Smooth muscle cell (in vitro differentiated cells): ENCODE results near the gene PYGO2. TPM values are rescaled to one million over a fixed set of nuclear protein-coding genes. Genes with fewer than 3 reads are reported as not detected.
"Not testable (repeated sequence)": the region's sequence is repeated elsewhere in the genome, so short reads cannot be mapped to it uniquely, and the experiment has no call there.

ENCODE experiments used
- DNase-seq: peaks from one replicate; lab custom pipeline; 2025; ENCODE audit not compliant: unreplicated experiment; lab: John Stamatoyannopoulos, UW
- H2AFZ ChIP-seq: fragments of 200-600 bp; sonication (generic); 2 replicates; pipeline ENCODE4 v1.6.0; 2016; ENCODE audit warnings: antibody characterized with exemption, low read depth, mild to moderate bottlenecking
- H3F3A ChIP-seq: fragments of 200-600 bp; sonication (generic); 2 replicates; pipeline ENCODE4 v1.6.0; 2017; ENCODE audit warnings: antibody characterized with exemption, low read depth
- H3K27ac ChIP-seq: fragments of 200-600 bp; sonication (generic); 2 replicates; pipeline ENCODE4 v1.5.1; 2016; ENCODE audit warnings: low read depth, mild to moderate bottlenecking
- H3K27me3 ChIP-seq: fragments of 200-600 bp; sonication (generic); 2 replicates; pipeline ENCODE4 v1.6.1; 2016; ENCODE audit warnings: low read depth, mild to moderate bottlenecking
- H3K36me3 ChIP-seq: fragments of 200-600 bp; sonication (generic); 2 replicates; pipeline ENCODE4 v1.5.1; 2016; ENCODE audit warnings: low read depth
- H3K4me1 ChIP-seq: fragments of 200-600 bp; sonication (generic); 2 replicates; pipeline ENCODE4 v1.5.1; 2016; ENCODE audit warnings: low read depth
- H3K4me2 ChIP-seq: fragments of 200-600 bp; sonication (generic); 2 replicates; pipeline ENCODE4 v1.6.0; 2016; ENCODE audit warnings: mild to moderate bottlenecking
- H3K4me3 ChIP-seq: fragments of 200-600 bp; sonication (generic); 2 replicates; pipeline ENCODE4 v1.5.1; 2016; ENCODE audit warnings: mild to moderate bottlenecking
- H3K79me2 ChIP-seq: fragments of 200-600 bp; sonication (generic); 2 replicates; pipeline ENCODE4 v1.6.0; 2016; ENCODE audit warnings: low read depth, mild to moderate bottlenecking
- H3K9ac ChIP-seq: fragments of 200-600 bp; sonication (generic); 2 replicates; pipeline ENCODE4 v1.6.0; 2016; ENCODE audit warnings: low read depth
- H3K9me3 ChIP-seq: fragments of 200-600 bp; sonication (generic); replicated peaks from 2 replicates; pipeline ENCODE4 v1.5.1; 2016; ENCODE audit warnings: low read depth
- H4K20me1 ChIP-seq: fragments of 200-600 bp; sonication (generic); 2 replicates; pipeline ENCODE4 v1.6.0; 2016; ENCODE audit warnings: low read depth
- WGBS: methylation state at CpG from one replicate; pipeline ENCODE4 v1.1.7; 2016; ENCODE audit warnings: low lambda C conversion rate; 5-methylcytosine and 5-hydroxymethylcytosine counted together
- polyA plus RNA-seq: library from polyadenylated mRNA; unstranded; fragments of >200 nt; fragmentation: Nextera tagmentation; extraction: Ambion mirVana; gene quantifications from 2 replicates; pipeline ENCODE4 v1.2.1, GENCODE V29; 2016
- total RNA-seq: library from RNA; depleted of rRNA; stranded (reverse); fragments of >200 nt; gene quantifications from 2 replicates; pipeline ENCODE4 v1.2.3, GENCODE V29; 2014
- TF ChIP-seq, protein P1 (sequence below): fragments of 200-600 bp; sonication (generic); IDR thresholded peaks from 2 replicates; pipeline ENCODE4 v1.5.1; 2017; ENCODE audit warnings: borderline replicate concordance, mild to moderate bottlenecking, antibody characterized with exemption; ENCODE audit not compliant: insufficient read depth, poor library complexity, severe bottlenecking

The PYGO2 gene
- total and polyA plus RNA-seq, 2 experiments from 2014 or later, result 18.4 to 27.9 TPM

DNA sequence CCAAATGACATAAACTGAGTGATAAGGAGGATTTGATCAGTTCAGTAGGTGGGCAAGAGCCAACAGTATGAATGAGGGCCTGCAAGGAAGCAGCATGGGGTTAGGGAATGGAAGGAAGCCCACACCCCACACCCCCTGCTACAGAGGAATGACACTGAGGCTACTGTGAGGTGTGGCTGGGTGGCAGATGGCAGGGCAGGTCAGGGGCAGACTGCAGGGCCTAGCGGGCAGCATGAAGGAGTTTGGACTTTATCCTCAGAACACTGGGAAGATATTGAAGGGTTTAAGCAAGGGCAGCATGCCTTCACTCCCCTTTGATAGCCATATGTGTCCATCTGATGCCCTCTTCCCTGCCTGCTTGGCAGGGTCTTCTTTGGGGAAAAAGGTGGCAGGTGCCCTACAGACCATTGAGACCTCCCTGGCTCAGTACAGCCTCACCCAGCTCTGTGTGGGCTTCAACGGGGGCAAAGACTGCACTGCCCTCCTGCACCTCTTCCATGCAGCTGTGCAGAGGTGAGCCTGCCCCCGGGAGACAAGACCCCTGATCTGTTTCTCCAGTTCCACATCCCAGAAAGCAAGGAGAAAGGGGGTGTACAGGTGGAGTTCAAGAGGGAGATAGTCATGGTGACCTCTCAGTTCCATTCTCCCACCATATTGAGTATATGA is 27.7 kb upstream of the PYGO2 start:
- no peaks in the 10 kb centered on the region for H4K20me1 ChIP-seq
- no peaks in the 10 kb centered on the region for H3K4me1 ChIP-seq
- DNase-seq, result no peak
- H3K4me3 ChIP-seq, result no peak overlapping the region
- H3K9me3 ChIP-seq, result no peaks in the 10 kb centered on the region
- WGBS, result 97% methylated on average over 3 of the region's 3 CpGs
- no peaks in the 10 kb centered on the region for H3K36me3 ChIP-seq
- H3K9ac ChIP-seq, result no peak overlapping the region
- H3F3A ChIP-seq, result no peaks in the 10 kb centered on the region
- H3K4me2 ChIP-seq, result no peak overlapping the region
- no peaks in the 10 kb centered on the region for H3K27me3 ChIP-seq
- TF ChIP-seq, protein P1, sequence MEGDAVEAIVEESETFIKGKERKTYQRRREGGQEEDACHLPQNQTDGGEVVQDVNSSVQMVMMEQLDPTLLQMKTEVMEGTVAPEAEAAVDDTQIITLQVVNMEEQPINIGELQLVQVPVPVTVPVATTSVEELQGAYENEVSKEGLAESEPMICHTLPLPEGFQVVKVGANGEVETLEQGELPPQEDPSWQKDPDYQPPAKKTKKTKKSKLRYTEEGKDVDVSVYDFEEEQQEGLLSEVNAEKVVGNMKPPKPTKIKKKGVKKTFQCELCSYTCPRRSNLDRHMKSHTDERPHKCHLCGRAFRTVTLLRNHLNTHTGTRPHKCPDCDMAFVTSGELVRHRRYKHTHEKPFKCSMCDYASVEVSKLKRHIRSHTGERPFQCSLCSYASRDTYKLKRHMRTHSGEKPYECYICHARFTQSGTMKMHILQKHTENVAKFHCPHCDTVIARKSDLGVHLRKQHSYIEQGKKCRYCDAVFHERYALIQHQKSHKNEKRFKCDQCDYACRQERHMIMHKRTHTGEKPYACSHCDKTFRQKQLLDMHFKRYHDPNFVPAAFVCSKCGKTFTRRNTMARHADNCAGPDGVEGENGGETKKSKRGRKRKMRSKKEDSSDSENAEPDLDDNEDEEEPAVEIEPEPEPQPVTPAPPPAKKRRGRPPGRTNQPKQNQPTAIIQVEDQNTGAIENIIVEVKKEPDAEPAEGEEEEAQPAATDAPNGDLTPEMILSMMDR, result no peak
- no peak overlapping the region for H3K27ac ChIP-seq
- peaks cover 21% of the 10 kb centered on the region for H3K79me2 ChIP-seq
- no peak overlapping the region for H2AFZ ChIP-seq

DNA sequence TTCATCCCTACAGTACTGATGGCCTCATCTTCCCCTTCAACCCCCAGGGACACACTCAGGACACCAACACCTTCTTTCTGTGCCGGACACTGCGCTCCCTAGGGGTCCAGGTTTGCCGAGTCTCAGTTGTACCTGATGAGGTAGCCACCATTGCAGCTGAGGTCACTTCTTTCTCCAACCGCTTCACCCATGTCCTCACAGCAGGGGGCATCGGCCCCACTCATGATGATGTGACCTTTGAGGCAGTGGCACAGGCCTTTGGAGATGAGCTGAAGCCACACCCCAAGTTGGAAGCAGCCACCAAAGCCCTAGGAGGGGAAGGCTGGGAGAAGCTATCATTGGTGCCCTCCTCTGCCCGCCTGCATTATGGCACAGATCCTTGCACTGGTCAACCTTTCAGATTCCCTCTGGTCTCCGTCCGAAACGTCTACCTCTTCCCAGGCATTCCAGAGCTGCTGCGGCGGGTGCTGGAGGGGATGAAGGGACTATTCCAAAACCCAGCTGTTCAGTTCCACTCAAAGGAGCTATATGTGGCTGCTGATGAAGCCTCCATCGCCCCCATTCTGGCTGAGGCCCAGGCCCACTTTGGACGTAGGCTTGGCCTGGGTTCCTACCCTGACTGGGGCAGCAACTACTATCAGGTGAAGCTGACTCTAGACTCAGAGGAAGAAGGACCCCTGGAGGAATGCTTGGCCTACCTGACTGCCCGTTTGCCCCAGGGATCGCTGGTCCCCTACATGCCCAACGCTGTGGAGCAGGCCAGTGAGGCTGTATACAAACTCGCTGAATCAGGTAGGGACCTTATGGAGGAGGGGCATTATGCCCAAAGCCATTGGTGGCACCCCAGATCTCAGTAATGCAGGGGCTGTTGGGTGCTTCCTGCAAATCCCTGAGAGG is 26.7 kb upstream of the PYGO2 start:
- TF ChIP-seq, protein P1, result no peak
- no peak overlapping the region for H3K9ac ChIP-seq
- no peaks in the 10 kb centered on the region for H3F3A ChIP-seq
- DNase-seq, result no peak
- H3K4me3 ChIP-seq, result no peak overlapping the region
- no peaks in the 10 kb centered on the region for H3K27me3 ChIP-seq
- H3K4me1 ChIP-seq, result peaks cover 4% of the 10 kb centered on the region
- H3K9me3 ChIP-seq, result no peaks in the 10 kb centered on the region
- WGBS, result 97% methylated on average over 17 of the region's 17 CpGs
- no peak overlapping the region for H2AFZ ChIP-seq
- H3K4me2 ChIP-seq, result no peak overlapping the region
- H4K20me1 ChIP-seq, result no peaks in the 10 kb centered on the region
- H3K79me2 ChIP-seq, result peaks cover 31% of the 10 kb centered on the region
- H3K36me3 ChIP-seq, result no peaks in the 10 kb centered on the region
- no peak overlapping the region for H3K27ac ChIP-seq

GRCh38 chr1:154987326-154987725 is 25.7 kb upstream of the PYGO2 start:
- Histone ChIP-seq H3K27me3 (no peaks in the 10 kb centered on the region), H3K9ac (no peak overlapping the region), H3K36me3 (no peaks in the 10 kb centered on the region), H3K4me1 (peaks cover 9% of the 10 kb centered on the region), H2AFZ (no peak overlapping the region), H3K9me3 (no peaks in the 10 kb centered on the region), H3K4me3 (no peak overlapping the region), H3F3A (no peaks in the 10 kb centered on the region), H3K79me2 (peaks cover 32% of the 10 kb centered on the region), H3K4me2 (no peak overlapping the region), H3K27ac (no peak overlapping the region), H4K20me1 (no peaks in the 10 kb centered on the region)
- no peak for DNase-seq
- TF ChIP-seq, protein P1, result no peak
- WGBS, result 93% methylated on average over 6 of the region's 6 CpGs

DNA sequence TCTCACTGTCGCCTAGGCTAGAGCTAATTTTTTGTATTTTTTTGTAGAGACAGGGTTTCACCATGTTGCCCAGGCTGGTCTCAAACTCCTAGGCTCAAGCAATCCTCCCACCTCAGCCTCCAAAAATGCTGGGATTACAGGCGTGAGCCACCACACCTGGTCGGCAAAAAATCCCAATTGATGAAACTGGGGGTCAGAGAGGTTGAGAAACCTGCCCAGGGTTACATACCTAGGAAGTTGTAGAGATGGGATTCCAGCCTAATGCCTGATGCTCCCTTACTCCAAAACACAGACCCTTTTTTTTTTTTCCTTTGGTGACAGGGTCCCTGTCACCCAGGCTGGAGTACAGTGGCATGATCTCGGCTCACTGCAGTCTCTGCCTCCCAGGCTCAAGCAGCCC is 25.2 kb upstream of the PYGO2 start:
- WGBS, result 97% methylated on average over 4 of the region's 4 CpGs
- H3F3A ChIP-seq, H3K9ac ChIP-seq: not testable (repeated sequence)

More for the DNA sequence above, 25.2 kb upstream of the PYGO2 start:
- H3K4me1 ChIP-seq, H3K4me3 ChIP-seq, H4K20me1 ChIP-seq, H3K4me2 ChIP-seq, H3K27me3 ChIP-seq, H2AFZ ChIP-seq, DNase-seq, H3K27ac ChIP-seq, H3K9me3 ChIP-seq, H3K36me3 ChIP-seq: not testable (repeated sequence)
- H3K79me2 ChIP-seq, result peaks cover 32% of the 10 kb centered on the region
